GM23338 (cell line): Measurements from ENCODE around the gene RPL7L1. TPM values are rescaled to one million over a fixed set of nuclear protein-coding genes. Genes with fewer than 3 reads are reported as not detected.

Experiments used
- ATAC-seq: fragments of 200-7000 bp; cut with Tn5 transposase; 3 replicates; pipeline ENCODE4 v1.9.1; 2020
- DNase-seq: peaks from one replicate; pipeline ENCODE4 v3.0.0-alpha.2; 2015; ENCODE audit warnings: low spot score
- H2AFZ ChIP-seq: fragments of 200-600 bp; sonication (generic); 2 replicates; pipeline ENCODE4 v1.8.0; 2016; ENCODE audit warnings: antibody characterized with exemption, mild to moderate bottlenecking, moderate library complexity
- H3F3A ChIP-seq: fragments of 200-600 bp; sonication (generic); replicated peaks from 2 replicates; pipeline ENCODE4 v1.8.0; 2017; ENCODE audit warnings: antibody characterized with exemption, mixed run types, low read depth
- H3K27ac ChIP-seq: fragments of 200-600 bp; sonication (generic); 2 replicates; pipeline ENCODE4 v1.6.1; 2016; ENCODE audit warnings: low read depth
- H3K27me3 ChIP-seq: fragments of 200-600 bp; sonication (generic); 2 replicates; pipeline ENCODE4 v1.8.0; 2016; ENCODE audit warnings: mild to moderate bottlenecking, mixed run types, moderate library complexity; ENCODE audit not compliant: insufficient read depth
- H3K36me3 ChIP-seq: fragments of 200-600 bp; sonication (generic); 2 replicates; pipeline ENCODE4 v1.8.0; 2016; ENCODE audit warnings: mild to moderate bottlenecking; ENCODE audit not compliant: insufficient read depth
- H3K4me1 ChIP-seq: fragments of 200-600 bp; sonication (generic); 2 replicates; pipeline ENCODE4 v1.8.0; 2016; ENCODE audit warnings: mild to moderate bottlenecking, moderate library complexity; ENCODE audit not compliant: insufficient read depth
- H3K4me2 ChIP-seq: fragments of 200-600 bp; sonication (generic); 2 replicates; pipeline ENCODE4 v1.7.1; 2017; ENCODE audit warnings: mixed run types
- H3K4me3 ChIP-seq: fragments of 200-600 bp; sonication (generic); 2 replicates; pipeline ENCODE4 v1.6.1; 2016; ENCODE audit warnings: mixed run types
- H3K79me2 ChIP-seq: fragments of 200-600 bp; sonication (generic); replicated peaks from 2 replicates; pipeline ENCODE4 v1.8.0; 2017; ENCODE audit warnings: mild to moderate bottlenecking; ENCODE audit not compliant: insufficient read depth
- H3K9me2 ChIP-seq: fragments of 200-600 bp; sonication (generic); 2 replicates; pipeline ENCODE4 v1.8.0; 2017; ENCODE audit not compliant: insufficient read depth
- H4K20me1 ChIP-seq: fragments of 200-600 bp; sonication (generic); replicated peaks from 2 replicates; pipeline ENCODE4 v1.8.0; 2017; ENCODE audit warnings: mild to moderate bottlenecking; ENCODE audit not compliant: insufficient read depth
- H3K27ac Mint-ChIP-seq: 2 replicates; pipeline ENCODE4 v1.8.0; 2020; ENCODE audit warnings: inconsistent platforms, mild to moderate bottlenecking, moderate library complexity, mixed read lengths
- H3K27me3 Mint-ChIP-seq: 3 replicates; pipeline ENCODE4 v1.8.0; 2022; ENCODE audit warnings: low read depth, mild to moderate bottlenecking, moderate library complexity, mixed read lengths, inconsistent platforms; ENCODE audit not compliant: insufficient read depth, poor library complexity
- H3K36me3 Mint-ChIP-seq: 3 replicates; pipeline ENCODE4 v1.8.0; 2021; ENCODE audit warnings: low read depth, mild to moderate bottlenecking, inconsistent platforms, moderate library complexity, mixed read lengths
- H3K4me1 Mint-ChIP-seq: 3 replicates; pipeline ENCODE4 v1.8.0; 2020; ENCODE audit warnings: mild to moderate bottlenecking, inconsistent platforms, mixed read lengths
- H3K4me3 Mint-ChIP-seq: 3 replicates; pipeline ENCODE4 v1.8.0; 2021; ENCODE audit warnings: moderate library complexity, mild to moderate bottlenecking, inconsistent platforms, mixed read lengths
- H3K9me3 Mint-ChIP-seq: 3 replicates; pipeline ENCODE4 v1.8.0; 2020; ENCODE audit warnings: moderate library complexity, mild to moderate bottlenecking, inconsistent platforms, mixed read lengths
- EZH2 ChIP-seq: fragments of 200-600 bp; sonication (generic); IDR thresholded peaks from one replicate; pipeline ENCODE4 v1.8.0; 2017; ENCODE audit warnings: antibody characterized with exemption, mild to moderate bottlenecking, low read depth; ENCODE audit not compliant: unreplicated experiment
- EZH2phosphoT487 ChIP-seq: fragments of 200-600 bp; sonication (generic); IDR thresholded peaks from one replicate; pipeline ENCODE4 v1.8.1; 2018; ENCODE audit warnings: antibody characterized with exemption; ENCODE audit not compliant: unreplicated experiment
- JUNB ChIP-seq: IDR thresholded peaks from one replicate; pipeline ENCODE4 v1.6.1; 2016; ENCODE audit warnings: antibody characterized with exemption; ENCODE audit not compliant: unreplicated experiment
- NANOG ChIP-seq: IDR thresholded peaks from 2 replicates; pipeline ENCODE4 v1.6.1; 2016; ENCODE audit warnings: antibody characterized with exemption, borderline replicate concordance
- POLR2AphosphoS5 ChIP-seq: IDR thresholded peaks from 2 replicates; pipeline ENCODE4 v1.6.1; 2016; ENCODE audit warnings: antibody characterized with exemption, low read depth
- STAT1 ChIP-seq: IDR thresholded peaks from one replicate; pipeline ENCODE4 v1.6.1; 2016; ENCODE audit warnings: antibody characterized with exemption; ENCODE audit not compliant: unreplicated experiment
- ZNF114 ChIP-seq: fragments of 250-450 bp; sonication (Bioruptor Pico); IDR thresholded peaks from 2 replicates; pipeline ENCODE4 v1.5.0; 2020; ENCODE audit warnings: mild to moderate bottlenecking, moderate library complexity
- polyA plus RNA-seq: library from polyadenylated mRNA; unstranded; fragments of >200 nt; fragmentation: Nextera tagmentation; extraction: Ambion mirVana; gene quantifications from 2 replicates; pipeline ENCODE4 v1.2.1, GENCODE V29; 2016
- total RNA-seq: library from RNA; depleted of rRNA; stranded (reverse); fragments of >200 nt; shearing (Covaris generic); gene quantifications from 2 replicates; pipeline ENCODE4 v1.2.3, GENCODE V29; 2014
- TF ChIP-seq, protein P1 (sequence below): fragments of 250-450 bp; sonication (Bioruptor Pico); IDR thresholded peaks from 2 replicates; pipeline ENCODE4 v1.5.0; 2020; ENCODE audit warnings: mild to moderate bottlenecking, moderate library complexity
- TF ChIP-seq, protein P2 (sequence below): IDR thresholded peaks from one replicate; pipeline ENCODE4 v1.6.1; 2018; ENCODE audit warnings: antibody characterized with exemption; ENCODE audit not compliant: unreplicated experiment
- TF ChIP-seq, protein P3 (sequence below): IDR thresholded peaks from 2 replicates; pipeline ENCODE4 v1.6.1; 2016; ENCODE audit warnings: antibody characterized with exemption

RPL7L1 gene
- total and polyA plus RNA-seq, 2 experiments from 2014 or later = 86.9 to 124 TPM

- TF ChIP-seq, protein P1, sequence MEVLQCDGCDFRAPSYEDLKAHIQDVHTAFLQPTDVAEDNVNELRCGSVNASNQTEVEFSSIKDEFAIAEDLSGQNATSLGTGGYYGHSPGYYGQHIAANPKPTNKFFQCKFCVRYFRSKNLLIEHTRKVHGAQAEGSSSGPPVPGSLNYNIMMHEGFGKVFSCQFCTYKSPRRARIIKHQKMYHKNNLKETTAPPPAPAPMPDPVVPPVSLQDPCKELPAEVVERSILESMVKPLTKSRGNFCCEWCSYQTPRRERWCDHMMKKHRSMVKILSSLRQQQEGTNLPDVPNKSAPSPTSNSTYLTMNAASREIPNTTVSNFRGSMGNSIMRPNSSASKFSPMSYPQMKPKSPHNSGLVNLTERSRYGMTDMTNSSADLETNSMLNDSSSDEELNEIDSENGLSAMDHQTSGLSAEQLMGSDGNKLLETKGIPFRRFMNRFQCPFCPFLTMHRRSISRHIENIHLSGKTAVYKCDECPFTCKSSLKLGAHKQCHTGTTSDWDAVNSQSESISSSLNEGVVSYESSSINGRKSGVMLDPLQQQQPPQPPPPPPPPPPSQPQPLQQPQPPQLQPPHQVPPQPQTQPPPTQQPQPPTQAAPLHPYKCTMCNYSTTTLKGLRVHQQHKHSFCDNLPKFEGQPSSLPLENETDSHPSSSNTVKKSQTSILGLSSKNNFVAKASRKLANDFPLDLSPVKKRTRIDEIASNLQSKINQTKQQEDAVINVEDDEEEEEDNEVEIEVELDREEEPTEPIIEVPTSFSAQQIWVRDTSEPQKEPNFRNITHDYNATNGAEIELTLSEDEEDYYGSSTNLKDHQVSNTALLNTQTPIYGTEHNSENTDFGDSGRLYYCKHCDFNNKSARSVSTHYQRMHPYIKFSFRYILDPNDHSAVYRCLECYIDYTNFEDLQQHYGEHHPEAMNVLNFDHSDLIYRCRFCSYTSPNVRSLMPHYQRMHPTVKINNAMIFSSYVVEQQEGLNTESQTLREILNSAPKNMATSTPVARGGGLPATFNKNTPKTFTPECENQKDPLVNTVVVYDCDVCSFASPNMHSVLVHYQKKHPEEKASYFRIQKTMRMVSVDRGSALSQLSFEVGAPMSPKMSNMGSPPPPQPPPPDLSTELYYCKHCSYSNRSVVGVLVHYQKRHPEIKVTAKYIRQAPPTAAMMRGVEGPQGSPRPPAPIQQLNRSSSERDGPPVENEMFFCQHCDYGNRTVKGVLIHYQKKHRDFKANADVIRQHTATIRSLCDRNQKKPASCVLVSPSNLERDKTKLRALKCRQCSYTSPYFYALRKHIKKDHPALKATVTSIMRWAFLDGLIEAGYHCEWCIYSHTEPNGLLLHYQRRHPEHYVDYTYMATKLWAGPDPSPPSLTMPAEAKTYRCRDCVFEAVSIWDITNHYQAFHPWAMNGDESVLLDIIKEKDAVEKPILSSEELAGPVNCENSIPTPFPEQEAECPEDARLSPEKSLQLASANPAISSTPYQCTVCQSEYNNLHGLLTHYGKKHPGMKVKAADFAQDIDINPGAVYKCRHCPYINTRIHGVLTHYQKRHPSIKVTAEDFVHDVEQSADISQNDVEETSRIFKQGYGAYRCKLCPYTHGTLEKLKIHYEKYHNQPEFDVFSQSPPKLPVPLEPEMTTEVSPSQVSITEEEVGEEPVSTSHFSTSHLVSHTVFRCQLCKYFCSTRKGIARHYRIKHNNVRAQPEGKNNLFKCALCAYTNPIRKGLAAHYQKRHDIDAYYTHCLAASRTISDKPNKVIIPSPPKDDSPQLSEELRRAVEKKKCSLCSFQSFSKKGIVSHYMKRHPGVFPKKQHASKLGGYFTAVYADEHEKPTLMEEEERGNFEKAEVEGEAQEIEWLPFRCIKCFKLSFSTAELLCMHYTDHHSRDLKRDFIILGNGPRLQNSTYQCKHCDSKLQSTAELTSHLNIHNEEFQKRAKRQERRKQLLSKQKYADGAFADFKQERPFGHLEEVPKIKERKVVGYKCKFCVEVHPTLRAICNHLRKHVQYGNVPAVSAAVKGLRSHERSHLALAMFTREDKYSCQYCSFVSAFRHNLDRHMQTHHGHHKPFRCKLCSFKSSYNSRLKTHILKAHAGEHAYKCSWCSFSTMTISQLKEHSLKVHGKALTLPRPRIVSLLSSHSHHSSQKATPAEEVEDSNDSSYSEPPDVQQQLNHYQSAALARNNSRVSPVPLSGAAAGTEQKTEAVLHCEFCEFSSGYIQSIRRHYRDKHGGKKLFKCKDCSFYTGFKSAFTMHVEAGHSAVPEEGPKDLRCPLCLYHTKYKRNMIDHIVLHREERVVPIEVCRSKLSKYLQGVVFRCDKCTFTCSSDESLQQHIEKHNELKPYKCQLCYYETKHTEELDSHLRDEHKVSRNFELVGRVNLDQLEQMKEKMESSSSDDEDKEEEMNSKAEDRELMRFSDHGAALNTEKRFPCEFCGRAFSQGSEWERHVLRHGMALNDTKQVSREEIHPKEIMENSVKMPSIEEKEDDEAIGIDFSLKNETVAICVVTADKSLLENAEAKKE (CRISPR knock-in tag) = no peak
- TF ChIP-seq STAT1 (no peak), EZH2phosphoT487 (no peak), EZH2 (no peak)
These were observed 6.1 kb upstream of the RPL7L1 start (continued) for GRCh38 chr6:42873313-42873712.

- H3K4me1 Mint-ChIP-seq = no peaks in the 10 kb centered on the region; the same call in 2 of the 3 replicates
- peak overlapping the region; percentile 43; the same call in 1 of the 3 replicates for H3K4me3 Mint-ChIP-seq
- Histone ChIP-seq H3K4me1 (peaks cover 9% of the 10 kb centered on the region), H3K4me3 (no peak overlapping the region), H3K27me3 (no peaks in the 10 kb centered on the region), H3K4me2 (no peak overlapping the region), H2AFZ (no peak overlapping the region), H3K79me2 (peaks cover 28% of the 10 kb centered on the region), H3F3A (peaks cover 4% of the 10 kb centered on the region; the same call in 1 of the 2 replicates), H3K27ac (no peak overlapping the region), H3K9me2 (no peaks in the 10 kb centered on the region), H3K36me3 (peaks cover 20% of the 10 kb centered on the region), H4K20me1 (peaks cover 8% of the 10 kb centered on the region; the same call in 1 of the 2 replicates)
- H3K9me3 Mint-ChIP-seq = no peaks in the 10 kb centered on the region; the same call in 2 of the 3 replicates
- no peak overlapping the region for H3K27ac Mint-ChIP-seq
- DNase-seq = no peak
- ATAC-seq = no peak
- H3K36me3 Mint-ChIP-seq = peaks cover 23% of the 10 kb centered on the region; the same call in 2 of the 3 replicates
- H3K27me3 Mint-ChIP-seq = peaks cover 6% of the 10 kb centered on the region
- TF ChIP-seq JUNB (no peak), EZH2phosphoT487 (no peak), ZNF114 (no peak), NANOG (no peak), POLR2AphosphoS5 (no peak)
- TF ChIP-seq, protein P2, sequence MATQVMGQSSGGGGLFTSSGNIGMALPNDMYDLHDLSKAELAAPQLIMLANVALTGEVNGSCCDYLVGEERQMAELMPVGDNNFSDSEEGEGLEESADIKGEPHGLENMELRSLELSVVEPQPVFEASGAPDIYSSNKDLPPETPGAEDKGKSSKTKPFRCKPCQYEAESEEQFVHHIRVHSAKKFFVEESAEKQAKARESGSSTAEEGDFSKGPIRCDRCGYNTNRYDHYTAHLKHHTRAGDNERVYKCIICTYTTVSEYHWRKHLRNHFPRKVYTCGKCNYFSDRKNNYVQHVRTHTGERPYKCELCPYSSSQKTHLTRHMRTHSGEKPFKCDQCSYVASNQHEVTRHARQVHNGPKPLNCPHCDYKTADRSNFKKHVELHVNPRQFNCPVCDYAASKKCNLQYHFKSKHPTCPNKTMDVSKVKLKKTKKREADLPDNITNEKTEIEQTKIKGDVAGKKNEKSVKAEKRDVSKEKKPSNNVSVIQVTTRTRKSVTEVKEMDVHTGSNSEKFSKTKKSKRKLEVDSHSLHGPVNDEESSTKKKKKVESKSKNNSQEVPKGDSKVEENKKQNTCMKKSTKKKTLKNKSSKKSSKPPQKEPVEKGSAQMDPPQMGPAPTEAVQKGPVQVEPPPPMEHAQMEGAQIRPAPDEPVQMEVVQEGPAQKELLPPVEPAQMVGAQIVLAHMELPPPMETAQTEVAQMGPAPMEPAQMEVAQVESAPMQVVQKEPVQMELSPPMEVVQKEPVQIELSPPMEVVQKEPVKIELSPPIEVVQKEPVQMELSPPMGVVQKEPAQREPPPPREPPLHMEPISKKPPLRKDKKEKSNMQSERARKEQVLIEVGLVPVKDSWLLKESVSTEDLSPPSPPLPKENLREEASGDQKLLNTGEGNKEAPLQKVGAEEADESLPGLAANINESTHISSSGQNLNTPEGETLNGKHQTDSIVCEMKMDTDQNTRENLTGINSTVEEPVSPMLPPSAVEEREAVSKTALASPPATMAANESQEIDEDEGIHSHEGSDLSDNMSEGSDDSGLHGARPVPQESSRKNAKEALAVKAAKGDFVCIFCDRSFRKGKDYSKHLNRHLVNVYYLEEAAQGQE = no peak
- TF ChIP-seq, protein P3, sequence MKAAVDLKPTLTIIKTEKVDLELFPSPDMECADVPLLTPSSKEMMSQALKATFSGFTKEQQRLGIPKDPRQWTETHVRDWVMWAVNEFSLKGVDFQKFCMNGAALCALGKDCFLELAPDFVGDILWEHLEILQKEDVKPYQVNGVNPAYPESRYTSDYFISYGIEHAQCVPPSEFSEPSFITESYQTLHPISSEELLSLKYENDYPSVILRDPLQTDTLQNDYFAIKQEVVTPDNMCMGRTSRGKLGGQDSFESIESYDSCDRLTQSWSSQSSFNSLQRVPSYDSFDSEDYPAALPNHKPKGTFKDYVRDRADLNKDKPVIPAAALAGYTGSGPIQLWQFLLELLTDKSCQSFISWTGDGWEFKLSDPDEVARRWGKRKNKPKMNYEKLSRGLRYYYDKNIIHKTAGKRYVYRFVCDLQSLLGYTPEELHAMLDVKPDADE = no peak
These were observed 1.7 kb upstream of the RPL7L1 start for GRCh38 chr6:42877695-42878094.
